Smooth muscle cell (in vitro differentiated cells): ENCODE data around the gene BCL2L12. TPM values are rescaled to one million over a fixed set of nuclear protein-coding genes. Genes with fewer than 3 reads are reported as not detected.
"Not testable (repeated sequence)": the region's sequence is repeated elsewhere in the genome, so short reads cannot be mapped to it uniquely, and the experiment has no call there.

Experiments
- DNase-seq: peaks from one replicate; lab custom pipeline; 2025; ENCODE audit not compliant: unreplicated experiment; lab: John Stamatoyannopoulos, UW
- H2AFZ ChIP-seq: fragments of 200-600 bp; sonication (generic); 2 replicates; pipeline ENCODE4 v1.6.0; 2016; ENCODE audit warnings: antibody characterized with exemption, low read depth, mild to moderate bottlenecking
- H3F3A ChIP-seq: fragments of 200-600 bp; sonication (generic); 2 replicates; pipeline ENCODE4 v1.6.0; 2017; ENCODE audit warnings: antibody characterized with exemption, low read depth
- H3K27ac ChIP-seq: fragments of 200-600 bp; sonication (generic); 2 replicates; pipeline ENCODE4 v1.5.1; 2016; ENCODE audit warnings: low read depth, mild to moderate bottlenecking
- H3K27me3 ChIP-seq: fragments of 200-600 bp; sonication (generic); 2 replicates; pipeline ENCODE4 v1.6.1; 2016; ENCODE audit warnings: low read depth, mild to moderate bottlenecking
- H3K36me3 ChIP-seq: fragments of 200-600 bp; sonication (generic); 2 replicates; pipeline ENCODE4 v1.5.1; 2016; ENCODE audit warnings: low read depth
- H3K4me1 ChIP-seq: fragments of 200-600 bp; sonication (generic); 2 replicates; pipeline ENCODE4 v1.5.1; 2016; ENCODE audit warnings: low read depth
- H3K4me2 ChIP-seq: fragments of 200-600 bp; sonication (generic); 2 replicates; pipeline ENCODE4 v1.6.0; 2016; ENCODE audit warnings: mild to moderate bottlenecking
- H3K4me3 ChIP-seq: fragments of 200-600 bp; sonication (generic); 2 replicates; pipeline ENCODE4 v1.5.1; 2016; ENCODE audit warnings: mild to moderate bottlenecking
- H3K79me2 ChIP-seq: fragments of 200-600 bp; sonication (generic); 2 replicates; pipeline ENCODE4 v1.6.0; 2016; ENCODE audit warnings: low read depth, mild to moderate bottlenecking
- H3K9ac ChIP-seq: fragments of 200-600 bp; sonication (generic); 2 replicates; pipeline ENCODE4 v1.6.0; 2016; ENCODE audit warnings: low read depth
- H3K9me3 ChIP-seq: fragments of 200-600 bp; sonication (generic); replicated peaks from 2 replicates; pipeline ENCODE4 v1.5.1; 2016; ENCODE audit warnings: low read depth
- H4K20me1 ChIP-seq: fragments of 200-600 bp; sonication (generic); 2 replicates; pipeline ENCODE4 v1.6.0; 2016; ENCODE audit warnings: low read depth
- CTCF ChIP-seq: fragments of 200-600 bp; sonication (generic); IDR thresholded peaks from 2 replicates; pipeline ENCODE4 v1.5.1; 2017; ENCODE audit warnings: borderline replicate concordance, mild to moderate bottlenecking, antibody characterized with exemption; ENCODE audit not compliant: insufficient read depth, poor library complexity, severe bottlenecking
- WGBS: methylation state at CpG from one replicate; pipeline ENCODE4 v1.1.7; 2016; ENCODE audit warnings: low lambda C conversion rate; 5-methylcytosine and 5-hydroxymethylcytosine counted together
- polyA plus RNA-seq: library from polyadenylated mRNA; unstranded; fragments of >200 nt; fragmentation: Nextera tagmentation; extraction: Ambion mirVana; gene quantifications from 2 replicates; pipeline ENCODE4 v1.2.1, GENCODE V29; 2016
- total RNA-seq: library from RNA; depleted of rRNA; stranded (reverse); fragments of >200 nt; gene quantifications from 2 replicates; pipeline ENCODE4 v1.2.3, GENCODE V29; 2014

BCL2L12 gene
- total RNA-seq (3.2 and 10.8 TPM in 2 replicates), polyA plus RNA-seq (34.0 and 44.1 TPM in 2 replicates)

GRCh38 chr19:49665351-49666119, at the start of gene BCL2L12, which contains the start of gene IRF3:
BCL2L12 (plus strand) TSS chr19:49665933; CDS start chr19:49666693, 760 bp downstream.
IRF3 (minus strand) TSS chr19:49665857; CDS start chr19:49664838, 1,019 bp downstream.
- Histone ChIP-seq H3K79me2 (peaks cover 14% of the 10 kb centered on the region), H3K4me3 (peak within 1 kb of the TSS; percentile 80), H2AFZ (no peak within 1 kb of the TSS), H3K4me1 (peaks cover 6% of the 10 kb centered on the region), H3K4me2 (peak within 1 kb of the TSS; percentile 88), H3K9ac (peak within 1 kb of the TSS; percentile 84), H3K9me3 (no peaks in the 10 kb centered on the region), H3K36me3 (no peaks in the 10 kb centered on the region), H3K27ac (peak within 1 kb of the TSS; percentile 67), H3F3A (no peaks in the 10 kb centered on the region), H4K20me1 (peaks cover 18% of the 10 kb centered on the region), H3K27me3 (no peaks in the 10 kb centered on the region)
- under 1% methylated on average over 49 of the region's 50 CpGs for WGBS
- TF ChIP-seq CTCF: no peak
- peak; percentile 93 for DNase-seq

- Histone ChIP-seq H3K27me3 (no peaks in the 10 kb centered on the region), H3K9ac (no peak overlapping the region), H3K27ac (no peak overlapping the region), H3K79me2 (peaks cover 19% of the 10 kb centered on the region), H2AFZ (no peak overlapping the region), H3F3A (no peaks in the 10 kb centered on the region), H3K36me3 (no peaks in the 10 kb centered on the region), H4K20me1 (peaks cover 38% of the 10 kb centered on the region), H3K9me3 (no peaks in the 10 kb centered on the region), H3K4me3 (no peak overlapping the region), H3K4me1 (no peaks in the 10 kb centered on the region), H3K4me2 (no peak overlapping the region)
- no peak for DNase-seq
- TF ChIP-seq CTCF: no peak
- 97% methylated on average over 7 of the region's 7 CpGs for WGBS
Observed at GRCh38 chr19:49616532-49616931, 49.2 kb upstream of the BCL2L12 start.

GRCh38 chr19:49616945-49617344, 48.8 kb upstream of the BCL2L12 start:
- H3K36me3 ChIP-seq: no peaks in the 10 kb centered on the region
- no peaks in the 10 kb centered on the region for H3K4me1 ChIP-seq
- TF ChIP-seq CTCF: no peak
- peaks cover 18% of the 10 kb centered on the region for H3K79me2 ChIP-seq
- H4K20me1 ChIP-seq: peaks cover 37% of the 10 kb centered on the region
- H3F3A ChIP-seq: no peaks in the 10 kb centered on the region
- H3K9ac ChIP-seq: no peak overlapping the region
- no peaks in the 10 kb centered on the region for H3K9me3 ChIP-seq
- H3K4me3 ChIP-seq: no peak overlapping the region
- no peak overlapping the region for H2AFZ ChIP-seq
- H3K4me2 ChIP-seq: no peak overlapping the region
- H3K27me3 ChIP-seq: no peaks in the 10 kb centered on the region
- DNase-seq: no peak
- H3K27ac ChIP-seq: no peak overlapping the region
- 97% methylated on average over 7 of the region's 7 CpGs for WGBS

- not testable (repeated sequence) for H3K27ac ChIP-seq, H3K4me2 ChIP-seq, H3K27me3 ChIP-seq, H2AFZ ChIP-seq, H3K79me2 ChIP-seq, H3K4me1 ChIP-seq, DNase-seq, H3K4me3 ChIP-seq, H3K36me3 ChIP-seq, H3F3A ChIP-seq, H3K9ac ChIP-seq, H3K9me3 ChIP-seq
- peaks cover 28% of the 10 kb centered on the region for H4K20me1 ChIP-seq
- WGBS: 98% methylated on average over 13 of the region's 13 CpGs
Observed at GRCh38 chr19:49617860-49618259, 47.9 kb upstream of the BCL2L12 start.
